Erythroblast (primary cell): ENCODE results near the gene SIK3.

Experiments
- GATA1 ChIP-seq: IDR thresholded peaks from 2 replicates; pipeline ENCODE4 v1.6.1; 2011; ENCODE audit warnings: low read depth, mild to moderate bottlenecking, control low read depth, low read length, moderate library complexity
- POLR2A ChIP-seq: IDR thresholded peaks from 2 replicates; pipeline ENCODE4 v1.6.1; 2011; ENCODE audit warnings: mild to moderate bottlenecking, low read length

DNA sequence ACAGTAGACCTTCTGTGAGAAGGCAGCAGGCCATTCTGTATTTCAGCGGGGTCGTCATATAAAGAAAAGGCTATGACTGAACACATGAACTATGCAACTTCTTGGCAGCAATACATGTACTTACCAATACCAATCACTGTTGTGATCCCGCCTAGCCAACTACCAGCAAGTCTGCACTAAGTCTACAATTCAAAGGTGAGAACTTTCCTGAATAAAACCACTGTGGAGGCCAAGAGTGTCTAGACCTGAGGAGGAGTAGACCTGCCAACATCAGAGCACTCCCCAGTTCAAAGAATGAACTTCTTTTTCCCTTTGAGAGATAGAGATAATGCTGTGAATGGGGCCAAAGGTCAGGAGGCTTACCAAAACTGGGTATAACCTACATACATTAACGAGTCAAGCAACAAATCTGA is 108.2 kb downstream of the SIK3 start:
- TF ChIP-seq POLR2A (no peak), GATA1 (no peak)
